A549 (cell line): ENCODE measurements around the gene EPC2. TPM values are rescaled to one million over a fixed set of nuclear protein-coding genes. Genes with fewer than 3 reads are reported as not detected.

Experiments used
- ATAC-seq, 2 experiments: fragments of 200-7000 bp in 1 of 2; fragments of >200 bp in 1 of 2; cut with Nextera tagmentation in 1 of 2; cut with Tn5 transposase in 1 of 2; 3 replicates each; pipeline versions ENCODE4 v1.8.0 to v1.9.1; 2018 to 2020; ENCODE audit warnings: mild to moderate bottlenecking in 1 of 2, moderate library complexity in 1 of 2
- CTCF ChIA-PET: fragments of 300-600 bp; sonication (Branson Sonifier 250); formaldehyde crosslinking; extraction: SDS; loops from one replicate; lab custom pipeline; 2021; ENCODE audit warnings: antibody characterized with exemption, inconsistent platforms; lab: Yijun Ruan, JAX
- POLR2A ChIA-PET: fragments of 350-600 bp; formaldehyde crosslinking; extraction: SDS; loops from one replicate; lab custom pipeline; 2021; ENCODE audit warnings: antibody characterized with exemption, inconsistent platforms; lab: Yijun Ruan, JAX
- DNase-seq, 2 experiments: peaks; one replicate each; pipeline versions ENCODE4 v3.0.0 to v3.0.0-alpha.2; 2011 to 2016; ENCODE audit warnings: low read depth in 1 of 2, low spot score in 1 of 2
- FAIRE-seq: peaks from 2 replicates; lab custom pipeline; 2011; peaks lifted over from hg19 to GRCh38; lab: Jason Lieb, UNC
- H3K27ac ChIP-seq, 2 experiments: fragments of >200 bp; sonication (Bioruptor Twin); formaldehyde crosslinking; 3 replicates each; pipeline ENCODE4 v1.5.1; 2016 to 2017
- H3K4me1 ChIP-seq: fragments of >200 bp; sonication (Bioruptor Twin); formaldehyde crosslinking; 3 replicates; pipeline ENCODE4 v1.6.1; 2016
- H3K4me2 ChIP-seq: fragments of >200 bp; sonication (Bioruptor Twin); formaldehyde crosslinking; 3 replicates; pipeline ENCODE4 v1.6.1; 2016
- H3K4me3 ChIP-seq: fragments of >200 bp; sonication (Bioruptor Twin); formaldehyde crosslinking; 3 replicates; pipeline ENCODE4 v1.5.1; 2016
- H3K9me3 ChIP-seq: fragments of >200 bp; sonication (Bioruptor Twin); formaldehyde crosslinking; 3 replicates; pipeline ENCODE4 v1.6.1; 2016
- ATOH8 ChIP-seq: fragments of 250-450 bp; sonication (Bioruptor Pico); IDR thresholded peaks from 2 replicates; pipeline ENCODE4 v1.5.0; 2020; ENCODE audit warnings: low read depth, mild to moderate bottlenecking, moderate library complexity
- BCL3 ChIP-seq: fragments of >200 bp; sonication (Bioruptor Twin); formaldehyde crosslinking; IDR thresholded peaks from 3 replicates; pipeline ENCODE4 v1.6.1; 2016
- BHLHE40 ChIP-seq: IDR thresholded peaks from 2 replicates; pipeline ENCODE4 v1.6.1; 2012; ENCODE audit warnings: low read depth, low read length, inconsistent platforms
- CBX8 ChIP-seq: fragments of 200-600 bp; sonication (generic); IDR thresholded peaks from 2 replicates; pipeline ENCODE4 v1.6.1; 2016
- CHD2 ChIP-seq: fragments of 150-350 bp; IDR thresholded peaks from 2 replicates; pipeline ENCODE4 v1.6.1; 2014; ENCODE audit warnings: low read length; ENCODE audit not compliant: partially characterized antibody
- CHD4 ChIP-seq: fragments of 200-600 bp; sonication (generic); IDR thresholded peaks from 2 replicates; pipeline ENCODE4 v1.6.1; 2016; ENCODE audit warnings: antibody characterized with exemption, mild to moderate bottlenecking, borderline replicate concordance
- CTCF ChIP-seq: fragments of >200 bp; sonication (Bioruptor Twin); formaldehyde crosslinking; IDR thresholded peaks from 3 replicates; pipeline ENCODE4 v1.5.1; 2016
- FOSB ChIP-seq: fragments of 250-450 bp; sonication (Bioruptor Pico); IDR thresholded peaks from 2 replicates; pipeline ENCODE4 v1.5.0; 2020; ENCODE audit warnings: mild to moderate bottlenecking, moderate library complexity
- GATA3 ChIP-seq: IDR thresholded peaks from 2 replicates; pipeline ENCODE4 v1.6.1; 2012; ENCODE audit warnings: borderline replicate concordance
- HDAC2 ChIP-seq: fragments of 200-600 bp; sonication (generic); IDR thresholded peaks from 2 replicates; pipeline ENCODE4 v1.6.1; 2016
- HEYL ChIP-seq: fragments of 250-450 bp; sonication (Bioruptor Pico); IDR thresholded peaks from 2 replicates; pipeline ENCODE4 v1.8.0; 2021; ENCODE audit warnings: mild to moderate bottlenecking, moderate library complexity
- HMGXB4 ChIP-seq: fragments of 250-450 bp; sonication (Bioruptor Pico); IDR thresholded peaks from 2 replicates; pipeline ENCODE4 v1.5.0; 2021; ENCODE audit warnings: mild to moderate bottlenecking, moderate library complexity, borderline replicate concordance
- HOXB5 ChIP-seq: fragments of 250-450 bp; sonication (Bioruptor Pico); IDR thresholded peaks from 2 replicates; pipeline ENCODE4 v1.5.0; 2020; ENCODE audit warnings: mild to moderate bottlenecking, moderate library complexity
- KDM1A ChIP-seq: fragments of 200-600 bp; sonication (generic); IDR thresholded peaks from 2 replicates; pipeline ENCODE4 v1.6.1; 2016; ENCODE audit warnings: low read depth, mild to moderate bottlenecking
- KDM5A ChIP-seq: fragments of 200-600 bp; sonication (generic); IDR thresholded peaks from 2 replicates; pipeline ENCODE4 v1.6.1; 2016; ENCODE audit warnings: antibody characterized with exemption, mild to moderate bottlenecking
- MAX ChIP-seq: IDR thresholded peaks from 2 replicates; pipeline ENCODE4 v1.6.1; 2012
- MYC ChIP-seq: IDR thresholded peaks from 2 replicates; pipeline ENCODE4 v1.6.1; 2012; ENCODE audit warnings: mild to moderate bottlenecking, inconsistent platforms, low read length, improper control_type of control experiment, borderline replicate concordance
- NPAS2 ChIP-seq: fragments of 250-450 bp; sonication (Bioruptor Pico); IDR thresholded peaks from 2 replicates; pipeline ENCODE4 v1.8.0; 2022; ENCODE audit warnings: mild to moderate bottlenecking, moderate library complexity, borderline replicate concordance
- PHF8 ChIP-seq: fragments of 200-600 bp; sonication (generic); IDR thresholded peaks from 2 replicates; pipeline ENCODE4 v1.6.1; 2016; ENCODE audit warnings: low read depth, mild to moderate bottlenecking, antibody characterized with exemption, moderate library complexity, borderline replicate concordance
- POLR2AphosphoS2 ChIP-seq: conservative IDR thresholded peaks from 2 replicates; pipeline ENCODE4 v1.6.1; 2012; ENCODE audit warnings: low read length, improper control_type of control experiment, inconsistent platforms
- RAD21 ChIP-seq, 2 experiments: fragments of >200 bp in 1 of 2; sonication (Bioruptor Twin) in 1 of 2; formaldehyde crosslinking in 1 of 2; IDR thresholded peaks in 1 of 2; conservative IDR thresholded peaks in 1 of 2; 2 replicates in 1 of 2; 3 replicates in 1 of 2; pipeline ENCODE4 v1.6.1; 2012 to 2018; ENCODE audit warnings: inconsistent platforms in 1 of 2
- RCOR1 ChIP-seq: fragments of 150-350 bp; IDR thresholded peaks from 2 replicates; pipeline ENCODE4 v1.6.1; 2014; ENCODE audit warnings: antibody characterized with exemption, low read length, low read depth
- RNF2 ChIP-seq: fragments of 200-600 bp; sonication (generic); IDR thresholded peaks from 2 replicates; pipeline ENCODE4 v1.6.1; 2016; ENCODE audit warnings: low read depth, mild to moderate bottlenecking, antibody characterized with exemption, moderate library complexity, borderline replicate concordance
- SMC3 ChIP-seq: fragments of >200 bp; sonication (Bioruptor Twin); formaldehyde crosslinking; IDR thresholded peaks from 3 replicates; pipeline ENCODE4 v1.6.1; 2018; ENCODE audit warnings: inconsistent platforms
- SREBF2 ChIP-seq: fragments of 450-650 bp; IDR thresholded peaks from 2 replicates; pipeline ENCODE4 v1.6.1; 2014; ENCODE audit warnings: mild to moderate bottlenecking, moderate library complexity
- WGBS: methylation state at CpG from one replicate; pipeline ENCODE4 v1.1.6; 2017; ENCODE audit errors: missing lambda C conversion rate; 5-methylcytosine and 5-hydroxymethylcytosine counted together
- polyA plus RNA-seq, 4 experiments: library from polyadenylated mRNA; depleted of rRNA in 3 of 4; stranded (reverse); fragments of >200 nt; fragmentation: RNase III in 1 of 4; extraction: RNeasy Plus Mini Kit Qiagen cat#74134 plus additional on column Dnase treatment in 1 of 4; gene quantifications; 2 replicates in 3 of 4; 3 replicates in 1 of 4; pipeline ENCODE4 v1.2.3, GENCODE V29; 2011 to 2017

The EPC2 gene
- polyA plus RNA-seq, 2 of the 4 experiments (the other 2 are of a cell fraction) = 8.8 to 23.0 TPM

GRCh38 chr2:148634749-148635148 is 9.8 kb upstream of the EPC2 start:
- Histone ChIP-seq H3K9me3 (no peaks in the 10 kb centered on the region), H3K27ac (no peak overlapping the region), H3K4me3 (no peak overlapping the region), H3K4me1 (no peaks in the 10 kb centered on the region), H3K4me2 (no peak overlapping the region)
- DNase-seq = no peak
- WGBS = 17% methylated on average over 2 of the region's 2 CpGs
- CTCF ChIA-PET = interaction anchor here (1.1 kb wide), 1 partner anchor 9 kb away, joined by 3 read pairs; no protein-coding TSS in a partner anchor
- TF ChIP-seq KDM5A (no peak), KDM1A (no peak), SREBF2 (no peak), CHD2 (no peak), CBX8 (no peak), MAX (no peak), NPAS2 (CRISPR knock-in tag) (no peak), BCL3 (no peak), MYC (no peak)
- ATAC-seq = no peak; a peak in 1 of 6 replicates
- POLR2A ChIA-PET = no interaction called here
- no peak for FAIRE-seq

GRCh38 chr2:148638543-148638942 is 6.0 kb upstream of the EPC2 start:
- Histone ChIP-seq H3K4me2 (no peak overlapping the region), H3K4me3 (no peak overlapping the region), H3K4me1 (peaks cover 9% of the 10 kb centered on the region), H3K27ac (no peak overlapping the region), H3K9me3 (no peaks in the 10 kb centered on the region)
- ChIA-PET CTCF (interaction anchor here (1.1 to 1.7 kb wide), 2 partner anchors 352 to 355 kb away, joined by 4 read pairs; no protein-coding TSS in a partner anchor), POLR2A (no interaction called here)
- 46% methylated on average over 5 of the region's 5 CpGs for WGBS
- no peak for DNase-seq
- no peak for FAIRE-seq
- TF ChIP-seq RNF2 (no peak), CHD4 (no peak), HMGXB4 (CRISPR knock-in tag) (no peak), ATOH8 (CRISPR knock-in tag) (no peak), HEYL (CRISPR knock-in tag) (no peak), POLR2AphosphoS2 (no peak), FOSB (CRISPR knock-in tag) (no peak), BHLHE40 (no peak), HOXB5 (no peak), PHF8 (no peak), MYC (no peak), RCOR1 (no peak)
- no peak for ATAC-seq

GRCh38 chr2:148640767-148641166 is 3.8 kb upstream of the EPC2 start:
- WGBS = 37% methylated on average over 5 of the region's 5 CpGs
- Histone ChIP-seq H3K4me2 (no peak overlapping the region), H3K4me3 (no peak overlapping the region), H3K27ac (no peak overlapping the region), H3K4me1 (peaks cover 11% of the 10 kb centered on the region), H3K9me3 (no peaks in the 10 kb centered on the region)
- FAIRE-seq = no peak
- ATAC-seq = no peak
- POLR2A ChIA-PET = interaction anchor here (0.6 kb wide), 1 partner anchor 143 kb away, joined by 3 read pairs; no protein-coding TSS in a partner anchor
- DNase-seq = peak in 1 of 2 experiments; percentile 43
- CTCF ChIA-PET = interaction anchor here (0.6 to 2.0 kb wide), 6 partner anchors 24 to 1537 kb away, joined by 3 to 8 read pairs (median 4); no protein-coding TSS in a partner anchor
- no peak for TF ChIP-seq HDAC2
- TF ChIP-seq GATA3 = no peak
- peak; percentile 37 to 47; a peak in 3 of 5 replicates for TF ChIP-seq RAD21 (conservative IDR thresholded peaks at IDR 0.05 in 1 of 2, IDR thresholded peaks at IDR 0.05 in 1 of 2)
- TF ChIP-seq CTCF = peak; percentile 33; the same call in 1 of the 3 replicates
- TF ChIP-seq SMC3 = peak; percentile 38; the same call in 1 of the 3 replicates
- no peak for TF ChIP-seq RCOR1
